NCI-H1417 (cell line): ENCODE measurements around the gene RASSF5.

Source experiments
- DNase-seq, 3 experiments: peaks; one replicate each; lab custom pipeline; 2025; lab: John Stamatoyannopoulos, UW

The RASSF5 gene, protein sequence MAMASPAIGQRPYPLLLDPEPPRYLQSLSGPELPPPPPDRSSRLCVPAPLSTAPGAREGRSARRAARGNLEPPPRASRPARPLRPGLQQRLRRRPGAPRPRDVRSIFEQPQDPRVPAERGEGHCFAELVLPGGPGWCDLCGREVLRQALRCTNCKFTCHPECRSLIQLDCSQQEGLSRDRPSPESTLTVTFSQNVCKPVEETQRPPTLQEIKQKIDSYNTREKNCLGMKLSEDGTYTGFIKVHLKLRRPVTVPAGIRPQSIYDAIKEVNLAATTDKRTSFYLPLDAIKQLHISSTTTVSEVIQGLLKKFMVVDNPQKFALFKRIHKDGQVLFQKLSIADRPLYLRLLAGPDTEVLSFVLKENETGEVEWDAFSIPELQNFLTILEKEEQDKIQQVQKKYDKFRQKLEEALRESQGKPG

GRCh38 chr1:206507284-206508129 is at the start of gene RASSF5:
TSS of gene RASSF5 (plus strand) at chr1:206507531. CDS start at chr1:206507603, 72 bp downstream.
- DNase-seq = peak; percentile 61 to 89 (median 72)

- no peak for DNase-seq
Measured at GRCh38 chr1:206459703-206460102, 47.6 kb upstream of the RASSF5 start.

DNA sequence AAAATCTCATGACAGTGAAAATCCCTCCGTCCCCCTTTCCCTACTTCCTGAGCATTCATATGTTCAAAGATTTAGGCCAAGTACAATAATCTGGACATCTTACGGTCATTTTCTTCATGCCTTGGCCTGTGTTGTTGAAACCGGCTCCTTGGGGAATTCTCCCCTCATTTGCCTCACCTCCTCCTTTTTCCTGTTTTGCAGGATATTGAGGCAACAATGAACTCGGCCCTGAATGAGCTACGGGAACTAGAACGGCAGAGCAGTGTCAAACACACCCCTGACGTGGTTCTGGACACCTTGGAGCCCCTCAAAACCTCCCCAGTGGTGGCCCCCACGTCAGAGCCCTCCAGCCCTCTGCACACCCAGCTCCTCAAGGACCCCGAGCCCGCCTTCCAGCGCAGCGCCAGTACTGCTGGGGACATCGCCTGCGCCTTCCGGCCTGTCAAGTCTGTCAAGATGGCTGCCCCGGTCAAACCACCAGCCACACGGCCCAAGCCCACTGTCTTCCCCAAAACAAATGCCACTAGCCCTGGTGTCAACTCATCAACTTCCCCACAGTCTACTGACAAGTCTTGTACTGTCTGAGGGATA is 46.4 kb upstream of the RASSF5 start:
- no peak for DNase-seq

DNA sequence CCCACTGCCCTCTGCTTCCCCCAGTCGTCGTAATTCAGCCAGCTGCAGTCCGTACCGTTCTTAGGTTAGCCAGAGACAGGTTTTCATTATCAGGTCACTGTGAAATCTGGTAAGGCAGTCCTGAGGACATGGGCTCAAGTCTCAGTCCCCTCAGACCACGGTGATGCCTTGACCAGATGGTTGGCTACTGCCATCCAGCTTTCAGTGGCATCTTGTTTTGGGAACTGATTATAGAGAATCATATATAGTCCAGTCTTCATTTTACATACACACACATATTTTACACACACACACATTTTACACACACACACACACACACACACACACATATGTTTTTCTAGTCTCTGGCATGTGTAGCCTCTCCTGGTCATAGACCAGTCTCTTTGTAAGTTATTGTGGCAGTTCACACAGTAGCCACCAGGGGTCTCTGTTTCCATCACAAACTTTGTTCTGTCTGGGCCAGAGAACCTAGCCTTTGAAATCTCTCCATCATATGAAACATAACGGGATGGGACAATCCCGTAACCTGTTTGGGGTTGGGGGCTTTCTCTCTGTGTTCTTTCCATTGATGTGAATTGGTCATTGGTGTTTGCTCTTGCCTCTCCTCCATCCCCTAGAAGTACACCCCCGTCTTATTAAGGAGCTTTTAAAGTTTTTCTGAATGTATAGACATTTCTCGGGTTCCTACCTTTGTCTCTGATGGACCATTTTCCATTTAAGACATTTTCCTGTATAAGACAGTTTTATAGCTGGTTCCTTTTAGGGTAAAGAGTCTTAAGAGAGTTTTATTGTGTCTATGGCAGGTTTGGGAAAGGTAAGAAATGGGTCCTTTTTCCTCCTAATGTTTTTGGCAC is 45.5 kb upstream of the RASSF5 start:
- DNase-seq = peak; percentile 54 to 93 (median 78)

DNA sequence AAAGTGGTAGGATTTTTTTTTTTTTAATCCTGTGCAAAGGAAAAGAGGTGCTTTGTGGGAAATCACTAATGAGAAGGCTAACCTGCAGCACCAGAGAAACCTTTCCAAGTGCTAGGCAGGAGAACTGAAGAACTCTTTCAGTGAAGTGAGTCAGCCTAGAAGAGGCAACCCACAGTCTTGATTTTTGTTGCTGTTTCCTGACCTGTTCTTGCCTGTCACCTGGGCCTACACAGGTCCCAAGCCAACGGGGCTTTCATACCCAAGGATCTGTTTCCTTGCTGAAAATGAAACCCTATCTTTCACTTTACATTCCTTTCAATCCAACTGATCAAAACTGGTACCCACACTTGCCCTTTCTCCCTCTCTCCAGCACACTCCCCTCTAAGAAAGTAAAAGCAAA is 44.2 kb upstream of the RASSF5 start:
- no peak for DNase-seq

- no peak for DNase-seq
Measured at GRCh38 chr1:206463911-206464310, 43.4 kb upstream of the RASSF5 start.

DNA sequence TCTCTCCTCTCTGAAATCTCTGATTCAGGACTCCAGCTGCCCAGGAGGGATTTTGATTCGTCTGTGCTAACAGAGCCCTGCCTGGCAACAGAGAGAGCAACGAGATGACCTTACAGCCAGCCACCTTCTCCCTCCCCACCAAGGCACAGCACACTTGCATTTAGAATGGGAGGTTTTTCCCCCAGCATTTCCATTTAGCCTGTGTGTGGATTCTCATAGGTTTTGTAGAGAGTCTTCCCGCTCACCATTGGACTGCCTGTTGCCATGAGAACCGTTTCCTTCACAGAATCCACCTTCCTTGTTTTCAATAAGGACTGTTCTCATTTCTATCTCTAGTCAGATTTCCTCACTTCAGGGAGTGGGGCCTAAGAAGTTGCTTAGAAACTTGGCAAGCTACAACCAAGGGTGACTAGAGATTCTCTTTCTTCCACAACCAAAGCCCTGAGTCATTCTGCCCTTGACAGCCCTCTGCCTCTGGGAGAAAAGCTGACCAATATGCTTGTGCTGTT is 42.8 kb upstream of the RASSF5 start:
- DNase-seq = no peak

DNA sequence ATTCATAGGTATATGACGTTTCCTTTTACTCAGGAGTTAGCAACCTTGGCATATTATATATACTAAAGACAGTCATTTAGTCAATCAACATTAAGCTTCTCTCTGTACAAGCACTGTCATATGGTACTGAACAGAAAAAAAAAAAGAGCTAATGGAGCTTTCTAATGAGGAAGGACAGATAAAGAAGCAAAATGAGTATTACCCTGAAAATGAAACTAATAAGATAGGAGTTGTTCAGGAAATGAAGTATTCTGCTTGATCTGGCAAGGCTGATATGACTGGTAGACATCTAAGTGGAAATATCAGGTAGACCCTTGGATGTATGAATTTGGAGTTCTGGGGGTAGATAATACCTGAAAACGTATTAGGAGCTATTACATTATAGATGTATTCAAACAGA is 41.4 kb upstream of the RASSF5 start:
- no peak for DNase-seq

DNA sequence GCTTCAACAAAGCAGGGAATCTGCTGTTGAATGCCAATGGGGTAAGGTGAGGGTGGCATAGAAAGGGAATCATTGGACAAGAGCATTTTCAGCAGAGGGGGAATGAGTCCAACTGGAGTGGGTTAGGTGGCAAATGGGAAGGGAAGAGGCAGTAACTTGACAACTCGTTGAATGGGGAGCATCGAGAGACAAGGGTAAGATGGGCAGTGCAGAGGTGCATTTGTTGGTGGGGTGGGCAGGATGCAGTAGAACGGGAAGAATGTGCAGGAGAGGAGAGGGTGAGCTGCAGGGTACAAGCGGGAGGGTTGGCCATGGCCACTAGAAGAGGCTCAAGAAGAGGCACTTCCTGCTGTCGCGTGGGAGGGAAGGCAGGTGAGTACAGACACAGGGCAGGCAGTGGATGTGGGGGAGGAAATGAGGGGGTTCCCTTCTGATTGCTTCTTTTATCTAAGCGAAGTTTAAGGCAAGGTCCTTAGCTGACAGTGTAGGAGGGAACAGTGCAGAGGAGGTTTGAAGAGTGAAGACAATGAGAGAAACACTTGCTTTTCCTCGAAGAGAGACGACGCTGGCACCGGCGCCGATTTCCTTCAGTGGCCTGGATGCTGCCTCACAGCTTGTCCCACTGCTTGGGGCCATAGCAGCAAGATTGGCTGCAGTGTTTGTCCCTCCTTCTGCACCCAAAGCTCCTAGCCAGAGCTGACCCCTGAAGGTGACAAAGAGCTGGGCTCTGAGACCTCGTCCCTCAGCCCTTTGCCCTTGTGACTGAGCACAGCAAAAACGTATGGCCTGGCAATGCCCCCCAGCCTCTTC is 40.3 kb upstream of the RASSF5 start:
- DNase-seq = no peak

GRCh38 chr1:206467915-206468314 is 39.4 kb upstream of the RASSF5 start:
- peak in 1 of 3 experiments; percentile 77 for DNase-seq

GRCh38 chr1:206468571-206468970 is 38.8 kb upstream of the RASSF5 start:
- DNase-seq = no peak

GRCh38 chr1:206469411-206469932 is 37.9 kb upstream of the RASSF5 start:
- DNase-seq = no peak

GRCh38 chr1:206469933-206470691 is 37.2 kb upstream of the RASSF5 start, which contains the start of gene IKBKE:
TSS of gene IKBKE (plus strand) at chr1:206470476. CDS start at chr1:206473228, 2,752 bp downstream.
- DNase-seq = peak in 1 of 3 experiments; percentile 30

- DNase-seq = peak in 1 of 3 experiments; percentile 52
Measured at GRCh38 chr1:206470692-206471414, 36.5 kb upstream of the RASSF5 start.

GRCh38 chr1:206471415-206471801 is 35.9 kb upstream of the RASSF5 start:
- no peak for DNase-seq

GRCh38 chr1:206472024-206472423 is 35.3 kb upstream of the RASSF5 start:
- DNase-seq = no peak

GRCh38 chr1:206472454-206472853 is 34.9 kb upstream of the RASSF5 start:
- DNase-seq = no peak

- no peak for DNase-seq
Measured at GRCh38 chr1:206472886-206473285, 34.4 kb upstream of the RASSF5 start.

DNA sequence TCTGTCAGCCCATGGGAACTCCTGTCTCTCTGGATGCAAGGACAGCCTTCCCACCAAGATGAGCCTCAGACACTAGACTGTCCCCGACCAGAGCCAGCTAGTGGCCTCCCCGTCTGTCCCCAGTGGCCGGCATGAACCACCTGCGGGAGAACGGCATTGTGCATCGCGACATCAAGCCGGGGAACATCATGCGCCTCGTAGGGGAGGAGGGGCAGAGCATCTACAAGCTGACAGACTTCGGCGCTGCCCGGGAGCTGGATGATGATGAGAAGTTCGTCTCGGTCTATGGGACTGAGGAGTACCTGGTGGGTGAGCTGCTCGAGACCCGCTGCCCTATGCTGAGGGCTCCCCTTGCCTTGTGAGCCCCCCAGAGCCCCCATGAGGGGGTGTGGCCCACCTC is 31.3 kb upstream of the RASSF5 start:
- no peak for DNase-seq
